Measurements from ENCODE around the gene MLF1. TPM values are rescaled to one million over a fixed set of nuclear protein-coding genes. Genes with fewer than 3 reads are reported as not detected.

The MLF1 gene
- total and polyA plus RNA-seq, 2 of the 4 experiments (the other 2 are of a cell fraction), result 4.7 to 5.2 TPM

Small RNA genes lying within 50 kb of the gene (microRNA-seq; reads per million reads assigned to microRNA genes)
- gene AC025033.1 (ENCODE audit: insufficient read depth, insufficient read length), result not detected

Small RNA genes lying within 50 kb of the gene (small RNA-seq; reads per million reads assigned to genes)
- gene AC025033.1, result 0 reads per million in 5 experiments

Other genes starting within 250 kb of the MLF1 start
- 36.0 and 55.0 TPM in 2 replicates for gene GFM1, start 73.3 kb downstream of the MLF1 start, total RNA-seq (2012; rRNA removed)
- 9.9 and 12.4 TPM in 2 replicates for gene GFM1, start 73.3 kb downstream of the MLF1 start, polyA plus RNA-seq (2012; rRNA removed)
- 83.0 and 93.6 TPM in 2 replicates for gene LXN, start 101.5 kb downstream of the MLF1 start, total RNA-seq (2012; rRNA removed)
- gene LXN, start 101.5 kb downstream of the MLF1 start, polyA plus RNA-seq (2012; rRNA removed), result 134 and 155 TPM in 2 replicates
- 0.90 and 1.9 TPM in 2 replicates for gene RARRES1, start 161.3 kb downstream of the MLF1 start, total RNA-seq (2012; rRNA removed)
- 2.6 and 3.0 TPM in 2 replicates for gene RARRES1, start 161.3 kb downstream of the MLF1 start, polyA plus RNA-seq (2012; rRNA removed)
- 64.2 and 103 TPM in 2 replicates for gene MFSD1, start 230.9 kb downstream of the MLF1 start, total RNA-seq (2012; rRNA removed)
- gene MFSD1, start 230.9 kb downstream of the MLF1 start, polyA plus RNA-seq (2012; rRNA removed), result 39.7 and 50.4 TPM in 2 replicates